ENCODE results near the gene CLDN6. TPM values are rescaled to one million over a fixed set of nuclear protein-coding genes. Genes with fewer than 3 reads are reported as not detected.
A peak's percentile ranks its signal among the peaks of the same experiment; 100 is the strongest.

CLDN6 gene
- total and polyA plus RNA-seq, 9 of the 15 experiments (the other 6 are each of a cell fraction or from before 2014, with no cell fraction given), result 0.22 to 0.75 (median 0.38) TPM; not detected in 3

- TF ChIP-seq NKRF (IDR thresholded peaks at IDR 0.05; ENCODE audit: borderline replicate concordance) (no peak), GABPB2 (CRISPR knock-in tag; conservative IDR thresholded peaks at IDR 0.05) (no peak), CREB5 (CRISPR knock-in tag; IDR thresholded peaks at IDR 0.05) (no peak), TCF7 (IDR thresholded peaks at IDR 0.05; ENCODE audit: borderline replicate concordance) (no peak), DACH1 (IDR thresholded peaks at IDR 0.05; ENCODE audit: partially characterized antibody) (no peak), CBX5 (IDR thresholded peaks at IDR 0.05; ENCODE audit: borderline replicate concordance, low read depth) (no peak), ZNF507 (tag; conservative IDR thresholded peaks at IDR 0.05) (no peak), GTF2E2 (tag; IDR thresholded peaks at IDR 0.05) (peak; percentile 85; the same call in 1 of the 2 replicates), DPF2 (IDR thresholded peaks at IDR 0.05) (no peak), FOXP1 (CRISPR knock-in tag; IDR thresholded peaks at IDR 0.05) (peak; percentile 91), E2F3 (CRISPR knock-in tag; IDR thresholded peaks at IDR 0.05) (peak; percentile 70), HOXB6 (CRISPR knock-in tag; IDR thresholded peaks at IDR 0.05; ENCODE audit: borderline replicate concordance) (no peak), TEAD2 (tag; IDR thresholded peaks at IDR 0.05) (no peak), HCFC1 (IDR thresholded peaks at IDR 0.05; ENCODE audit: low read depth, low read length) (no peak), JUNB (CRISPR knock-in tag; conservative IDR thresholded peaks at IDR 0.05) (no peak), ZNF165 (CRISPR knock-in tag; IDR thresholded peaks at IDR 0.05; ENCODE audit: borderline replicate concordance) (no peak)
These were observed 37.5 kb downstream of the CLDN6 start, which contains the start of gene PKMYT1 (continued) for GRCh38 chr16:2980227-2981176.

All from K562 (cell line).